ENCODE data around the gene FAM53A.
"Not testable (repeated sequence)": the region's sequence is repeated elsewhere in the genome, so short reads cannot be mapped to it uniquely, and the experiment has no call there.

Gene FAM53A

GRCh38 chr4:1641671-1642070 is 42.4 kb downstream of the FAM53A start:
- TF ChIP-seq CTCF (IDR thresholded peaks at IDR 0.05; ENCODE audit: extremely low read depth, insufficient read depth, missing control alignments): no peak
- in situ Hi-C loops (cut with MboI; ENCODE audit: low pct_unique_long_range_greater_than_20kb, low sequenced_read_pairs, unreplicated experiment): no loop called here
- DNase-seq (ENCODE audit: low spot score): no peak

- DNase-seq (ENCODE audit: low spot score); in situ Hi-C loops (cut with MboI; ENCODE audit: low pct_unique_long_range_greater_than_20kb, low sequenced_read_pairs, unreplicated experiment): not testable (repeated sequence)
Observed at GRCh38 chr4:1640716-1641503, 43.2 kb downstream of the FAM53A start.

- no peak for DNase-seq (ENCODE audit: low spot score)
- TF ChIP-seq CTCF (IDR thresholded peaks at IDR 0.05; ENCODE audit: extremely low read depth, insufficient read depth, missing control alignments): no peak
- in situ Hi-C loops (cut with MboI; ENCODE audit: low pct_unique_long_range_greater_than_20kb, low sequenced_read_pairs, unreplicated experiment): no loop called here
Observed at GRCh38 chr4:1640190-1640589, 43.9 kb downstream of the FAM53A start.

GRCh38 chr4:1639299-1639868 is 44.7 kb downstream of the FAM53A start:
- TF ChIP-seq CTCF (IDR thresholded peaks at IDR 0.05; ENCODE audit: extremely low read depth, insufficient read depth, missing control alignments): no peak
- in situ Hi-C loops (cut with MboI; ENCODE audit: low pct_unique_long_range_greater_than_20kb, low sequenced_read_pairs, unreplicated experiment): no loop called here
- DNase-seq (ENCODE audit: low spot score): no peak

- in situ Hi-C loops (cut with MboI; ENCODE audit: low pct_unique_long_range_greater_than_20kb, low sequenced_read_pairs, unreplicated experiment): no loop called here
- no peak for TF ChIP-seq CTCF (IDR thresholded peaks at IDR 0.05; ENCODE audit: extremely low read depth, insufficient read depth, missing control alignments)
- no peak for DNase-seq (ENCODE audit: low spot score)
Observed at GRCh38 chr4:1638873-1639272, 45.2 kb downstream of the FAM53A start.

GRCh38 chr4:1638272-1638598 is 45.9 kb downstream of the FAM53A start:
- no peak for TF ChIP-seq CTCF (IDR thresholded peaks at IDR 0.05; ENCODE audit: extremely low read depth, insufficient read depth, missing control alignments)
- in situ Hi-C loops (cut with MboI; ENCODE audit: low pct_unique_long_range_greater_than_20kb, low sequenced_read_pairs, unreplicated experiment): no loop called here
- no peak for DNase-seq (ENCODE audit: low spot score)

GRCh38 chr4:1637580-1638271 is 46.4 kb downstream of the FAM53A start:
- DNase-seq (ENCODE audit: low spot score): no peak
- TF ChIP-seq CTCF (IDR thresholded peaks at IDR 0.05; ENCODE audit: extremely low read depth, insufficient read depth, missing control alignments): no peak
- in situ Hi-C loops (cut with MboI; ENCODE audit: low pct_unique_long_range_greater_than_20kb, low sequenced_read_pairs, unreplicated experiment): no loop called here

Measured in GM13977 (cell line).